T47D (cell line): Measurements from ENCODE around the gene ACTN1.
A peak's percentile ranks its signal among the peaks of the same experiment; 100 is the strongest.

ENCODE experiments used
- DNase-seq, 2 experiments: peaks; one replicate each; pipeline versions ENCODE4 v3.0.0 to v3.0.0-alpha.2; 2011 to 2012; ENCODE audit warnings: low read depth in 1 of 2, low spot score in 1 of 2
- JUND ChIP-seq: IDR thresholded peaks from 2 replicates; pipeline ENCODE4 v1.6.1; 2012; ENCODE audit warnings: low read depth
- in situ Hi-C: cut with HindIII; loops from 2 replicates; pipeline ENCODE4 v1.10.0; 2016; ENCODE audit warnings: low sequenced_read_pairs, low pct_unique_long_range_greater_than_20kb

Gene ACTN1

DNA sequence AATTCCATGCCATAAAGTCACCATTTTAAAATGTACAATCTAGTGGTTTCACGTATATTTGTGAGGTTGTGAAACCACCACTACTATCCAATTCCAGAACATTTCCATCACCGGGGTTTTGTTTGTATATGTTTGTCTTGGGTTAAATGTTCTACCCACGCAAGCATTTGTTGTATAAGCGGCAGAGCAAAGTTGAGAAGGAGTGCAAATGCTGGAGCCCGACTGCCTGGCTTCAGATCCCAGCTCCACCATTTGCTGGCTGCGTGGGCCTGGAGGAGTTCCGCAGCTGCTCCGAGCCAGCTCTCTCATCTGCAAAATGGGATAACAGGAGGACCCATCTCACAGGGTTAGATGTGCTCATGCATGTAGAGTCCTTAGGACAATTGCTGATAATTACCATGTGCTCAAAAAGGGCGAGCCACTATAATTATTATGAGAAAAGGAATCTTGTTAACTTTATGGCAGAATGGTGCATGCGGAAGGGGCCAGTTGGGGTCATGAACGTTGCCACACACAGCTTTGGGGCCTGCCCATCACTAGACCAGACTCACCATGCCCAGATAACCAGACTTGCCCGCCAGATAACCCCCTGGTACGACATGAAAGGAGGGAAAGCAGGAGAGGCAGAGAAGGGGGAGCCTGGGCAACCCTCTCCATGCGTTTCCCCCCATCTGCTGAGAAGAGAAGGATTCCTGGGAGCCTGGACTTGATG is 6.4 kb downstream of the ACTN1 start:
- in situ Hi-C loops, result no loop called here
- no peak for TF ChIP-seq JUND
- no peak for DNase-seq

DNA sequence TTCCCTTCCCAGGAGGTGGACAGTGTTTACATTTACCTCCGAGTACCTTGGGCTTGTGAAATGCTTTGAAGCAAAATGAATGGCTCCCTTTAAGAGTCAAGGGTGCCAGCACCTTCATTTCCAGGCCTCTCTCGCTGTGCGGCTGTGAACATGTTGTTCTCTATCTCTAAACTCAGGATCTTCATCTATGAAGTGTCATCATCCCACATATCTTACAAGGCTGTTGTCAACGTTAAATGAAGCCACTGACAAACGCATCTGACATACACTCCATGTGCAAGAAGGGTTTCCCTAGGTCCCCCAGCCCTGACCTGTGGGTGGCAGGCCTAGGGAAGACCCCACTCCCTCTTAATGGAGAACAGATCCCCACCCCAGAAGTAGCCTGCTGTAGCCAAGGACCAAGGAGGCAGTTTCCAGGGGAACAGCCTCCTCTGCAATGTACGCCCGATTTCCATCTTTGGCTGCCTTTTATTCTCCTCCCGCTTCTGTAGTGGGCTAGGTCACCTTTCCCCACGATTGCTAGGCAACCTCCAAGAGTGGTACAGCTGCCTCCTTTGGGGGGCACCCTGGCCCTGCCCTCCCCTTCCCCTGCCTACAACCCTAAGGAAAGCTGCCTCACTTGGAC is 7.6 kb downstream of the ACTN1 start:
- TF ChIP-seq JUND, result no peak
- no peak for DNase-seq
- in situ Hi-C loops, result no loop called here

DNA sequence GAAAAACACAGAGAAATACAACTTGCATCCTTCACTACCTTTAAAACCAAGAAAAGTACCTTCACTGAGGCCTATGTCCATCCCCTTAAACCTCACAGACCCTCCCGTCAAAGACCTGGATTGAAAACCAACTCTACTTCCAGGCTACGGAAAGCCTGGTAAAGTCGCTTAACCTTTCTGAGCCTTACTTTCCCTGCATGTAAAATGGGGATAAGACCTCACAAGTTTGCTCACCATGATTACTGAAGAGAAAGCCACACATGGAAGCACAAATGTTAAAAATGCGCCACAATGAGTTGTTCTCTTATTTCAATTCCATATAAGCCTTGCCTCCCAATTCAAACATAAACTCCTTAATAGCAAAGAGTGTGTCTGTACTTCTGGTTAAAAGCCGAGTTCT is 8.4 kb downstream of the ACTN1 start:
- in situ Hi-C loops, result no loop called here
- DNase-seq, result no peak
- TF ChIP-seq JUND, result no peak

DNA sequence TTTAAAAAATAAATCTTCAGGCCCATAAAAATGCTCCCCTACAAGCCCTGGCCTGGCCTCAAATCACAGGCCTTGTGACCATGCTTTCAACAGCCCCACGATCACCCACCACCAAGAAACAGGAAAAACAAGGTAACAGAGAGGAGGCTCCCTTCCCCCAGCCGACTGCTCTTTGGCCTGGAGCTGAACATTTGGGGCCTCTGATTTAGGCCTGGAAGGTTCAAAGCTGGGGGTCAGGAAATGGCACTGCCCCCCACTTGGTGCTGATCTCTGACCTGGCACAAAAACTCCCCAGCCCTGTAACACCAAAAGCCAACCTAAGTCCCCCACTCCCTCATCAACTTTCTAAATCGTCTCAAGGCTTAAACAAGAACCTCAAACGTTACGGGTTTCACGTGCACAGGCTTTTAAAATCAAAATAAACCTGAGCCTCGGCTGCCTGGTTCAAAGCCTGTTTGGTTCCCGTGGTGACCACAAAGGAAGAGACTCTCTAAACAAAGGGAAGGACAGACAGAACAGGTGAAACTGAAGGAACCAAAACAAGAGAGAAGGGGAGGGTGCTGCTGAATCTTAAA is 9.0 kb downstream of the ACTN1 start:
- DNase-seq, result no peak
- no peak for TF ChIP-seq JUND
- in situ Hi-C loops, result no loop called here

DNA sequence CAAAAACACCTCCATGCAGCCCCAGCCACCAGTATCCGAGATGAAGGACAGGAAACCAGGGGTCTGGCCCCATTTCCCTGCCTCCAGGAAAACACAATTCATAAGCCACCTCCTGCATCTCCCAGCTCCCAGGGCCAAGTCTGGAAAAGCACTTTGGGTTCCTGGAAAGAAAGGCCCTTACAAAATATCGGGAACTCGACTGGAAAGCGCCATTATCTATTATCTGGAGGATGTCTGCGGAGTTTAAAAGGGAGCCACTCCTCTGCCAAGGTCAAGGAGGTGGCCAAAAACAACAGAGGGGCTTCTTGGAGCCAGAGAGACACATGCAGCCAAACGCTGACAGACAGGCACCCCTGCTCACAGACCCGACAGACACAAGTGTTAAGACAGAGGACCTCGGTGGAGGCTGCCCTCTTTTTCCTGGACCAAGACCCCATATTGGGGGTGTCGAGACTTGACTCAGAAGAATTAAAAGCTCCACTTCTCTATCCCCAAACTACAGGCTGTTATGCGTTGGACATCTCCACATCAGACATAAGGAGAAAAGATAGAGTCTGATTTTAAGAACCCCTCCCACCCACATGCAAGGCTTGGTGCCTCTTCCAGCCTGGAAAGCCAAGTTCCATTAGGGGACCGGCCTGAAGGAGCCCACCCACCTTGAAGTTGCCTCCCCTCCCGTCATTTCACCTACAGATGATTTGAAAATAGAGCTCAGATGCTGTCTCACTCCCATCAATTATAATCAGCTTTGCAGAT is 9.6 kb downstream of the ACTN1 start:
- in situ Hi-C loops, result no loop called here
- no peak for TF ChIP-seq JUND
- no peak for DNase-seq

DNA sequence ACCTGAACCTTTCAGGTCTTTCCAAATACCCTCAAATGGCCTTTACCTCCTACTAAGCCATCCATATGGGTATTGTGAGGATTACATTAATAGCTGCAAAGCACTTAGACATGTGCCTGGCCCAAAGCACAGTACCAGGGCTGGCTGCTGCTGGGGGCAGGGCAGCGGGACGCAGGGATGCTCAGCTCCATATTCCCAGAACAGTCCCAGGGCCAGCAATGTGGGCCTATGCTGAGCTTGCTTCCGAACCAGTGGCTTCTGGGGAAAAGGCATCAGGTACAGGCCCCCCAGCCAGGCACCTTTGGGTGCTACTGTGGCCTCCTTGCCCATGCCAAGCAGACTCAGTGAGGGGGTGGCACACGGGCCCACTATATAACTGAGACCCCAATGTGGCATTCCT is 10.4 kb downstream of the ACTN1 start:
- TF ChIP-seq JUND, result no peak
- no peak for DNase-seq

DNA sequence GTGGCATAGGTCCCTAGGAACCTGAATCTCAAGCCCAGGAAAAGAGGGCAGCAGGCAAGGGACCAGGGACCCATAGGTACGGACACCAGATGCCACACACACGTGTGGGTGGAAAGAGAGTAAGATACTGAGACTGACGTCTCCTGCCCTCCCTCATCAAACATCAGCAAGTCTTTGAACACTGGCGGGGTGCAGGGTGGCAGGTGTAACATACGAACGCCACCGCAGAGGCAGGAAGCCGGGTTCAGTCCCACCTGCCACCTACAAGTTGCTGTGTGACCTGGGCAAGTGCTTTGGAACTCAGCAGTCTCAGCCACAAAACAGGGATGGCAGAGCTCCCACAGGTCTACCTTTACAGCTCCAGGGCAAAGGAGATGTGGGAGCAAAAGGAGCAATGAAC is 11.1 kb downstream of the ACTN1 start:
- DNase-seq, result no peak
- in situ Hi-C loops, result no loop called here

More for the DNA sequence above, 10.4 kb downstream of the ACTN1 start:
- in situ Hi-C loops, result no loop called here

DNA sequence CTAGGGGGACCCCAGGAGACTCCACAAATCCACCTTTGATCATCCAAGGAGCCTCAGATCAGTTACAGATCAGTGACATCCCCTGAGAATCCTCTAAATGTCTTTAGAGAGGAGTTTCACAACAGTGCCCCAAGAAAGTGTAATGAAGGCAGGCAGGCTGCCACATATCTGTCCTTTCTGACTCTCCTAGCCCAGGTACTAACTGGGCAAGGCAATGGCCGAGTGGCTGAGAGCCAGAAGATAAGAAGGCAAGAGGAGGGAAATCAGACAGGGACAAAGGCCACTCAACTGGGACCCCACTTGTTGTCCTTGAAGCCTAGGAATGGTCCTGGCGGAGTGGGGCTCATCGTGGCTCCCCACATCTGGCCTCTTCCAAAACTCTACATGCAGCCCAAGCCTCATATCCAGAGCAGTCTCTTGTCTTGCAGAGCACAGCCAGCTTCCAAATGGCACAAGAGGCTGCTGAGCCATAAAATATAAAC is 11.6 kb downstream of the ACTN1 start:
- DNase-seq, result no peak
- TF ChIP-seq JUND, result no peak
- in situ Hi-C loops, result no loop called here

More for the DNA sequence above, 11.1 kb downstream of the ACTN1 start:
- no peak for TF ChIP-seq JUND

DNA sequence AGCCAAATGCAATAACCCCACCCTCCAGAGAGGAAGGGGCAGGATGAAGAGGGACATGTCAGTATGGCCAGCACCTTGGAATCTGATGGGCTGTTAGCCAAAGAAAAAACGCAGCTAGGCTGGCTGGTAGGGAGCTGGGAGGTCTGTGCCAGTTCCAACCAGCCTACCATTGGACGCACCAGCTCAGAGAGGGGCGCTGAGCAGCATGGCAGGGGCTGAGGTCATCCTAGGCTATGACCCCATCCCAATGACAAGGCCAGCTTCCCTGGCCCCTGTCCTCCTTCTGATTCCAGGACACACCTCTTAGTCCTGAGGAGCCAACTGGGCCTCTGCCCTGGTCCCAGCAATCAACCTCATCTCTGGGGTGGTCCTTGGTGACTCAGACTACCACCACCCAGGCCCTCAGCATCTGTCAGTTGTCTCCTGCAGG is 12.2 kb downstream of the ACTN1 start:
- in situ Hi-C loops, result no loop called here
- DNase-seq, result peak in 1 of 2 experiments; percentile 73
- TF ChIP-seq JUND, result no peak

DNA sequence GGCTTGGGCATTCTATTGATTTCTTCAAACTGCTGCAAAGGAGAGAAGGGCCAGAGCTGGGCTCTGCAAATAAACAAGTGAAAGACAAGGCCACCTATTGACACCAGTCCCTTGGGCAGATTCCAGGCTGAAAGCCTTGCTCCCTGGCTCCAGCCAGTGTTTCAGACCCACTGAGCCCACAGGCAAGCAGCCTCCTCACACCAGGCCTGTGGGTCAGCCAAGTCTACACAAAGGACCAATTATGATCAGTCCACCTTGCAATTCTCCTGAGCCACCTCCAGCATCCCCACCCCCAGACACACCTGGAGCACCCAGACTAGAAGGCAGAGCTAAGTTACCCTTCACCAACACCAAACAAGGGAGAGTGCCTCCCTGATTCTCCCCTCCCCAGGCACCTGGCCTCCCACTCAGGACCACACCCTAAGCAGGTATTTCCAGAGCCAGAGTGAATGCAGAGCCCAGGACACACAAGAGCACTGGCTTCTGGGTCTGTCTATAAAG is 13.8 kb downstream of the ACTN1 start:
- in situ Hi-C loops, result no loop called here
- DNase-seq, result no peak
- TF ChIP-seq JUND, result no peak

DNA sequence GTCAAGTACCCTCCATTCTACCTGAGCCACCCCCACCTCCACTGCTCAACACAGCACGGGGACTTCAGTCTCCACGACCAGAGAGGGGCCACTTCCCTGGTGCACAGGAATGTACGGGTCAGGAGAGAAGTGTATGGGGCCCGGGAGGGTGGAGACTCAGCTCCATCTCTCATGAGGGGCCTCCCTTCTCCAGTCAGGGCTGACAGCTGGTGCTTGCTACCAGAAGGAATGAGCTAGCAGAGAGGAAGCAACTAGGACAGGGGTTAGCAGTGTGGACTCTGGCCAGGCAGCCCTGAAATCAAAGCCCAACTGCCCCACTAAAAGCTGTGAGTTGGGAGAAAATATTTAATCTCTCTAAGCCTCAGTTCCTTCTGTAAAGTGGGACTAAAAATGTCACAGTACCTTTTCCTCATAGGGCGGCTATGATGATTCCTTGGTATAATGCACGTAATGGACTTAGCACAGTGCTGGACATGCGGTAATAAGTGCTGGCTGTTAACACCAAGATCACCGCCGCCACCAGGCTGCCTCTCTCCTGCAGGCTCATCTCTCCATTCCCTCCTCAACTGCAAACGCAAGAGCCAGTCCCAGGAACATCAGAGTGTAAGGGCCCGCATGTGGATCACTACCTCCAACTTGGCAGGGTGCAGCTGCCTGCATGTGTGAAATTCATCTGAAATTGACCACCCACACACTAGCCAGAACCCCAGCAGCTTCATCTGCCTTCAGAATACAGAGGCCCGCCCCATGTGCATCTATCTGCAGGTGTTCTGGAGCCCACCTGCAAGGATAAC is 14.6 kb downstream of the ACTN1 start:
- TF ChIP-seq JUND, result no peak
- no peak for DNase-seq
- in situ Hi-C loops, result no loop called here

DNA sequence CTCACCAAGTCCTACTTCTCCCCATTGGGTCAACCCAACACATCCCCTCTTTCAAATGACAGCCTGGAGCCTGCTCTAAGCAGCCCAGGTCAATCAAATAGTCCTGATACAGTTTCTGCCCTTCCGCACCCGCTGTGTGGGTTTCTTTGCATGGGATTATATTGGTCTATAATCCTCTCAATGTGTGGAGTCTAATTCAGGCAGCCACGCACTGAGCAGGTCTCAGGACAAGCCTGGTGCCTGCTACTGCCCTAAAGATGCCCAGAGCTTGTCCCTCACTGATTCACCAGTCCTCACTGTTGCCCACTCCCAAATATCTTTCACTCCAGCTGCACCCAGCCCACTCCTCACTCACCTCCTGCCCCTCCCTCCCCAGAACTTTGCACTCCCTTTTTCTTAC is 16.4 kb downstream of the ACTN1 start:
- no peak for DNase-seq
- in situ Hi-C loops, result no loop called here
- no peak for TF ChIP-seq JUND
